Upper lobe of left lung (tissue), 4 donors: Measurements from ENCODE around the gene SLX4IP.

Experiments used
- EP300 ChIP-seq, 4 donors: sonication (generic); formaldehyde crosslinking; IDR thresholded peaks; one replicate each; pipeline ENCODE4 v1.5.1; 2017; ENCODE audit warnings: antibody characterized with exemption in 4 of 4, control low read depth in 2 of 4
- POLR2A ChIP-seq, 4 donors: fragments of 450-650 bp; IDR thresholded peaks; one replicate each; pipeline ENCODE4 v1.5.1; 2016 to 2017; ENCODE audit warnings: antibody characterized with exemption in 4 of 4, mild to moderate bottlenecking in 2 of 4
- TF ChIP-seq, protein P1 (sequence below), 6 experiments: fragments of 450-650 bp in 4 of 6; fragments of 200-600 bp in 2 of 6; sonication (generic) in 2 of 6; IDR thresholded peaks; one replicate each; pipeline ENCODE4 v1.5.1; 2016 to 2019; ENCODE audit warnings: antibody characterized with exemption in 6 of 6

DNA sequence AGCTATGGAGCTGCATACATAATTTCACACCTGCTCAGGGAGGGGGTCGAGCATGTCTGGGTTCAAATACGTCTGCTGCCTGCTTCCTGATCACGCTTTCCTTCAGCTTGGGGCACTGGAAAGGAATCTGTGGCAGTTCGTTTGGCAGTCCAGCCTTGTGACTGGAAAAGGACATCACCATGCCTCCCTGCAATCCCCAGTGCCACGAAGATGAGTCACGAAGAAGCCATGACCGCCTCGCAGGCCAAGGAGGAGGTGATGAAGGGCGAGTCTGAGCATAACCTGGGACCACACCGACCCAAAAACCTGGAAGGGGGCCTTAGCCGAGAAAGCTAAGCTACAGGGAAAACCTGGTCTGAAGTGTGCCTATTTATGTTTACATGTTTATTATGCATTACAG, 225.6 kb downstream of the SLX4IP start:
- TF ChIP-seq, protein P1, sequence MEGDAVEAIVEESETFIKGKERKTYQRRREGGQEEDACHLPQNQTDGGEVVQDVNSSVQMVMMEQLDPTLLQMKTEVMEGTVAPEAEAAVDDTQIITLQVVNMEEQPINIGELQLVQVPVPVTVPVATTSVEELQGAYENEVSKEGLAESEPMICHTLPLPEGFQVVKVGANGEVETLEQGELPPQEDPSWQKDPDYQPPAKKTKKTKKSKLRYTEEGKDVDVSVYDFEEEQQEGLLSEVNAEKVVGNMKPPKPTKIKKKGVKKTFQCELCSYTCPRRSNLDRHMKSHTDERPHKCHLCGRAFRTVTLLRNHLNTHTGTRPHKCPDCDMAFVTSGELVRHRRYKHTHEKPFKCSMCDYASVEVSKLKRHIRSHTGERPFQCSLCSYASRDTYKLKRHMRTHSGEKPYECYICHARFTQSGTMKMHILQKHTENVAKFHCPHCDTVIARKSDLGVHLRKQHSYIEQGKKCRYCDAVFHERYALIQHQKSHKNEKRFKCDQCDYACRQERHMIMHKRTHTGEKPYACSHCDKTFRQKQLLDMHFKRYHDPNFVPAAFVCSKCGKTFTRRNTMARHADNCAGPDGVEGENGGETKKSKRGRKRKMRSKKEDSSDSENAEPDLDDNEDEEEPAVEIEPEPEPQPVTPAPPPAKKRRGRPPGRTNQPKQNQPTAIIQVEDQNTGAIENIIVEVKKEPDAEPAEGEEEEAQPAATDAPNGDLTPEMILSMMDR (IDR thresholded peaks at IDR 0.05), result no peak
- no peak for TF ChIP-seq POLR2A (IDR thresholded peaks at IDR 0.05)
- peak in 1 of 4 donors; percentile 4 for TF ChIP-seq EP300 (IDR thresholded peaks at IDR 0.05)
